Measurements from ENCODE around the gene THPO.
A peak's percentile ranks its signal among the peaks of the same experiment; 100 is the strongest.

The THPO gene

GRCh38 chr3:184384342-184384741, 6.3 kb upstream of the THPO start:
- no peak for DNase-seq

GRCh38 chr3:184383033-184383740, 5.2 kb upstream of the THPO start:
- DNase-seq = no peak

- no peak for DNase-seq
These were observed 4.5 kb upstream of the THPO start for GRCh38 chr3:184382326-184383032.

- no peak for DNase-seq
These were observed 3.5 kb upstream of the THPO start for GRCh38 chr3:184381261-184382224.

- no peak for DNase-seq
These were observed 2.7 kb upstream of the THPO start for GRCh38 chr3:184380627-184381260.

GRCh38 chr3:184380185-184380626, 2.2 kb upstream of the THPO start:
- DNase-seq = no peak

GRCh38 chr3:184379358-184380184, 1.6 kb upstream of the THPO start, which contains the start of gene CHRD:
CHRD (plus strand) TSS chr3:184380054; CDS start chr3:184380319, 265 bp downstream.
- no peak for DNase-seq

- no peak for DNase-seq
These were observed 797 bp upstream of the THPO start for GRCh38 chr3:184378651-184379357.

- no peak for DNase-seq
These were observed 633 bp downstream of the THPO start for GRCh38 chr3:184377374-184377773.

GRCh38 chr3:184375747-184376461, 2.1 kb downstream of the THPO start:
- DNase-seq = no peak

- DNase-seq = no peak
These were observed 4.6 kb downstream of the THPO start for GRCh38 chr3:184373422-184373821.

GRCh38 chr3:184372911-184373310, 5.1 kb downstream of the THPO start:
- no peak for DNase-seq

GRCh38 chr3:184372296-184372821, 5.6 kb downstream of the THPO start:
- no peak for DNase-seq

GRCh38 chr3:184371570-184372018, 6.4 kb downstream of the THPO start:
- DNase-seq = peak; percentile 88

GRCh38 chr3:184368586-184369183, 9.3 kb downstream of the THPO start:
- DNase-seq = no peak

- DNase-seq = no peak
These were observed 9.9 kb downstream of the THPO start for GRCh38 chr3:184368116-184368515.

- DNase-seq = no peak
These were observed 11.3 kb downstream of the THPO start for GRCh38 chr3:184366619-184367289.

GRCh38 chr3:184362668-184363546, 15.1 kb downstream of the THPO start:
- DNase-seq = peak; percentile 97
